GM19455 (cell line): ENCODE results near the gene MPRIP.

Experiments used
- ATAC-seq: cut with Tn5 transposase; IDR thresholded peaks from one replicate; pipeline ENCODE4 v1.9.1; 2021; ENCODE audit not compliant: unreplicated experiment

MPRIP gene

GRCh38 chr17:17105976-17106375 lies 63.7 kb downstream of the MPRIP start:
- no peak for ATAC-seq

GRCh38 chr17:17106756-17107155 lies 64.5 kb downstream of the MPRIP start:
- no peak for ATAC-seq

GRCh38 chr17:17107281-17107680 lies 65.0 kb downstream of the MPRIP start:
- no peak for ATAC-seq

DNA sequence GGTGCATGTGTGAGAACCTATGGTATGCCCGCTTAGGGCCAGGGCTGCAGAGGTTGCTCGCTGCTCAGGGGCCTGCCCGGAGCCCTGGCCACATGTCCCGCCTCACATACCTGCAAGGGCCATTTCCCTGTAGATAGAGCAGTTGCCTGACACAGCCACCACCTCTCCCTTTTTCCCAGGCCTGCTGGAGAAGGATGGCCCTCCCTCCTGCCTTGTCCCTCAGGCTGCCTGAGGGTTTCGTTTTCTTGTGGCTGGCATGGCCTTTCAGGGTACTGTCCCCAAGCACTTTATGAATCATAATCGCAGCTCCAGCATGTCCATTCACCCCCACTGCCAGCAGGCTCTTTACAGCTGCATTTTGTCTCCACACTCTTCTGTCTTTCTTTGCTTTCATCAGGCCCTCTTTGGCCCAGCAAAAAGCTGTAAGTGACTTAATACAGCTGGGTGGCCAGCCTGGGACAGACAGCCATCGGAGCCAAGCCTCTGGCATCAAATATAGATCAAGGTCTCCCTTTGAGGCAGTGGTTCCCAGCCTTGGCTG lies 65.7 kb downstream of the MPRIP start:
- no peak for ATAC-seq

- no peak for ATAC-seq
Measured at GRCh38 chr17:17108451-17109049, 66.3 kb downstream of the MPRIP start.

- ATAC-seq, result no peak
Measured at GRCh38 chr17:17109256-17109655, 67.0 kb downstream of the MPRIP start.

DNA sequence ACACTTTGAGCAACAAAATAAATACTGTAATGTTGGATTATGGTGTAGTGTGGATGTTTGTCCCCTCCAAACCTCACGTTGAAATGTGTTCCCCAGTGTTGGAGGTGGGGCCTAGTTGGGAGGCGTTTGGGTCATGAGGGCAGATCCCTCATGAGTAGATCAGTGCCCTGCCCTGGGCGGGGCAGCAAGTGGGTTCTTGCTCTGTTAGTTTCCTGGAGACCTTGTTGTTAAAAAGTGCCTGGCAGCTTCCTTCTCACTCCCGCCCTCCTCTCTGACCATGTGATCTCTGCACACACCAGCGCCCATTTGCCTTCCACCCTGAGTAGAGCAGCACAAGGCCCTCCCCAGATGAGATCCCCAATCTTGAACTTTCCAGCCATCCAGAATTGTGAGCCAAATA lies 67.7 kb downstream of the MPRIP start:
- ATAC-seq, result no peak

- no peak for ATAC-seq
Measured at GRCh38 chr17:17110520-17110919, 68.3 kb downstream of the MPRIP start.

GRCh38 chr17:17111401-17112393 lies 69.4 kb downstream of the MPRIP start:
- ATAC-seq, result no peak

- no peak for ATAC-seq
Measured at GRCh38 chr17:17112628-17113200, 70.5 kb downstream of the MPRIP start.

GRCh38 chr17:17114592-17115225 lies 72.5 kb downstream of the MPRIP start:
- ATAC-seq, result no peak

DNA sequence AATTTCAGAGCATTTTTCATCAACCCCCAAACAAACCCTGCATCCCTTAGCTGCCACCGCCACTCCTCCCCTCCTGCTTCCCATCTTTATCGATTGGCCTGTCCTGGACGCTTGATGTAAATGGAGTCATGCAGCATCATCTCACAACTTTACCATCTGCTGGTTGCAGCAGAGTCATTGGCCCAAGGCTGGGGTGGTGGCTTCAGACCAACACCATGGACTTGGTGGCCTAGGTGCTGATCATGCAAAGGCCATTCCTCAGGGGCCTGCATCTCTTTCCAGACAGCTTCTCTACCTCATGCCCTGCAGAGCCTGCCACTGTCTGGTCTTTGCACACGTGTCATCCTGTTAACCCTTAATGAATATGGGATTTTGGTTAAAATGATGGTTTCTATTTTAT lies 73.4 kb downstream of the MPRIP start:
- no peak for ATAC-seq

DNA sequence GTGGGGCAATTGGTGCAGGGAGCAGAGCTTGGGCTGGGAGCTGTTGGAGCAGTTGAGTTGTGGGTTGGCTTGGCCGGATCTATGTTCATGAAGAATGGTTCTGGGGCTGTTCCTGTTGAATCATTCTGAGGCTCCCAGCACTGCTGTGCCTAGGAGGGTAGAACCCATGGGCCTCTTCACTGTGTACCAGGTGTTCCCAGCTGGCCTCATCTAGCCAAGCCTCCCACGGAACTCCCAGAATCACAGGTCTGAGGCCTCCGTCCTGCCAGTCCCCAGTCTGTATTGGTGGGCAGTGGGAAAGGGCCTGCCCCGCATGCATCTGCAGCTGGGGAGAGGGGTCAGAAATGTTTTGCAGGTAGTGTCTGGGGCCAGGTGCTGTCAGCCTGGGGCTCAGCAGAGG lies 74.1 kb downstream of the MPRIP start:
- no peak for ATAC-seq

DNA sequence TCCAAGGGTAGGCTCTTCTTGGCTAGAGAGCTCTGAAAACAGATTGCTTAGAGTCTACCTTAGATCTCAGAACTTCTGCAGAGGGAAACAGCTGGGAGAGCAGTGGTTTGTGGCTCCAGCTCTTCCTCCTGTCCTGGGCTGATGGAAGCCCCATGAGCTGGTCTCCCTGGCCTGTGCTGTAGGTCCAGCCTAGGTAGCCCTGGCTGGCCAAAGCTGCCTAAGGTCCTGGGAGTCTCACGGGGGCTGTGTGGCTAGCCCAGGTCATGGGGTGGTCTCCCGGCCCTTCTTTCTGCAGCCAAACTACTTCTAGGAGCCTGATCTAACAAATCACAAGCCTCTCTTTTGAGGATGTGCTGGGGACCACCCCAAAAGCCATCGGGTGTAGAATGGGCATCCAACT lies 75.7 kb downstream of the MPRIP start:
- ATAC-seq, result no peak

GRCh38 chr17:17118399-17118798 lies 76.1 kb downstream of the MPRIP start:
- no peak for ATAC-seq

GRCh38 chr17:17119106-17119505 lies 76.8 kb downstream of the MPRIP start:
- no peak for ATAC-seq

- no peak for ATAC-seq
Measured at GRCh38 chr17:17119533-17119932, 77.3 kb downstream of the MPRIP start.

DNA sequence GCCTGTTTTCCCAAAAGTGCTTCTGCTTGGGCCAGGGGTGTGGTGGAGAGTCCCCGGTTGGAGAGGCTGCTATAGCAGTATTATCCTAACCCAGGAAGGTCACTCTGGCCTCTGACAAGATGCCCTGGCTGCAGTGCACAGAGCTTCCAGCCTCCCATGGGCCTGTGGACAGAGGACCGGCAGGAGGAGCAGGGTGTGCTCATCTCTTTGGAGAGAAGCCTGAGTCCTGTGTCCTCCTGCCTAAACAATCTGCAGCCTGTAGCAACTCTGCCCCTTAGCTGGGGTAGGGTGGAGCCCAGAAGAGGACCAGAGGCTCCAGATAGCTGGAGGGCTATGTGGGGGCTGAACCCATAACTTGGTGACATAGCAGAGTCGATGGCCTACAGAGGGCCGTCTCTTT lies 78.0 kb downstream of the MPRIP start:
- ATAC-seq, result no peak

GRCh38 chr17:17120701-17121100 lies 78.4 kb downstream of the MPRIP start:
- ATAC-seq, result no peak

GRCh38 chr17:17121162-17121561 lies 78.9 kb downstream of the MPRIP start:
- no peak for ATAC-seq

GRCh38 chr17:17122781-17123483 lies 80.7 kb downstream of the MPRIP start:
- no peak for ATAC-seq
